ENCODE measurements around the gene CHRNB2. TPM values are rescaled to one million over a fixed set of nuclear protein-coding genes. Genes with fewer than 3 reads are reported as not detected.
A peak's percentile ranks its signal among the peaks of the same experiment; 100 is the strongest.

CHRNB2 gene
- total RNA-seq, 1 donor from 2014 or later = 2.5 TPM

- H3K27me3 ChIP-seq (ENCODE audit: control insufficient read depth, insufficient read depth, low read length) = peaks cover 12% of the 10 kb centered on the region
- peaks cover 3% of the 10 kb centered on the region for H3K36me3 ChIP-seq (ENCODE audit: control insufficient read depth, insufficient read depth, low read length)
- no peak for DNase-seq (ENCODE audit: low read depth)
- TF ChIP-seq CTCF (IDR thresholded peaks at IDR 0.05; ENCODE audit: insufficient read depth, low read length, poor library complexity, severe bottlenecking) = peak; percentile 86
- H3K4me3 ChIP-seq (ENCODE audit: low read depth, low read length) = no peak overlapping the region
Observed at GRCh38 chr1:154546264-154547063, 21.1 kb upstream of the CHRNB2 start.

DNA sequence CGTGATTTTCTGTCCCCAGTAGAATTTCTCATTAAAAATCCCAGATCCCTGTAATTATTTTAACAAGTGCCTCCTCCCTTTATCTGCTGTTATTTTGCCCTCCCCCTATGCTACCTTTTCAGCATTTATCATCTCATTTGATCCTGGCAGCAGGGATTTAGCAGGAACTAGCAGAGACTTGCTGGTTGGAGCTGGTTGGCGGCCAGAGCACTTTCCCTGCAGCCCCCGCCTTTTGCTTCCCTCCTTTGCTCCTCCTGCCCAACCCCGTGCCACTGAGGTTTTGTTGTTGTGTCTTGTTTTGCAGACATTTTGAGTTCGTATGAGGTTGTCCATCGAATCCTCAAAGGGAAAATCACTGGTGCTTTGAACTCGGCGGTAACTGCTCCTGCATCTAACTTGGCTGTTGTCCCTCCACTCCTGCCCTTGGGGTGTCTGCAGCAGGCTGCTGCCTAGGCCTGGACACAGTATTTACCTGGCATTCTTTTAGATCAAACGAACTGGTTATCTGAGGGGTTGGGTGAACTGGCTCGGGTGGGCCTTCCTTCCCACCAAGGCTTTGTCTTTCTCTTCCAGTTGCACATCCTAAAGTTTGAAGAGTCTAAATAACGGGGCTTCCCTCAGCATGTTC is 20.4 kb upstream of the CHRNB2 start:
- H3K4me3 ChIP-seq (ENCODE audit: low read depth, low read length) = no peak overlapping the region
- H3K27me3 ChIP-seq (ENCODE audit: control insufficient read depth, insufficient read depth, low read length) = peaks cover 9% of the 10 kb centered on the region
- H3K36me3 ChIP-seq (ENCODE audit: control insufficient read depth, insufficient read depth, low read length) = peaks cover 3% of the 10 kb centered on the region
- no peak for TF ChIP-seq CTCF (IDR thresholded peaks at IDR 0.05; ENCODE audit: insufficient read depth, low read length, poor library complexity, severe bottlenecking)
- no peak for DNase-seq (ENCODE audit: low read depth)

GRCh38 chr1:154548028-154548427 is 19.6 kb upstream of the CHRNB2 start:
- Histone ChIP-seq H3K36me3 (ENCODE audit: control insufficient read depth, insufficient read depth, low read length) (peaks cover 3% of the 10 kb centered on the region), H3K4me3 (ENCODE audit: low read depth, low read length) (no peak overlapping the region), H3K27me3 (ENCODE audit: control insufficient read depth, insufficient read depth, low read length) (peaks cover 7% of the 10 kb centered on the region)
- no peak for TF ChIP-seq CTCF (IDR thresholded peaks at IDR 0.05; ENCODE audit: insufficient read depth, low read length, poor library complexity, severe bottlenecking)
- no peak for DNase-seq (ENCODE audit: low read depth)

DNA sequence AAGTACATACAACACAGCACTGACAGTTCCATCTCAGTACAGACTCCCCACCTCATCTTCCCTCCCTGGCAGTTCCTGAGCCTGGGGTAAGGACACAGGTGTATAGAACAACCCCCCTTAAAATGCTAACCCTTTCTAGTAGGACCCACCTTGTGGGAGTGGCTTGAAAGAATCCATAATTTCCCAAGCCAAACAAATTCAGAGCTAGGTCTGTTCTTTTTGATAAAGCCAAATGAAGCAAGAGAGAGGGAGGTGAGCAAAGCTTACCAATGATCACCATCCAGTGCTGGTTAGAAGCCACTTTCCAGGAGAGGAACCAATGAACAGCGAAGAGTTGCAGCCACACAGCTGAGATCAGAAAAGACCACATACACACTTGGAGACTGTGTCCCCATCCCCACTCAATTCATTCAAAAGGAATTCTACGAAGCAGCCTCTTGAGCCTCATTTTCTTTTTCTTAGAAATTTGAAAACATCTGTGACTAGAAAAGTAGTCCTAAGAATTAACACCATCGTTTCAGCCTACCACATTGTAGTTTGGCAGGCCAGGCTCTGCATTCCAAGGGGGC is 18.3 kb upstream of the CHRNB2 start:
- TF ChIP-seq CTCF (IDR thresholded peaks at IDR 0.05; ENCODE audit: insufficient read depth, low read length, poor library complexity, severe bottlenecking) = no peak
- H3K4me3 ChIP-seq (ENCODE audit: low read depth, low read length) = no peak overlapping the region

GRCh38 chr1:154550070-154550469 is 17.5 kb upstream of the CHRNB2 start:
- no peak for DNase-seq (ENCODE audit: low read depth)
- Histone ChIP-seq H3K27me3 (ENCODE audit: control insufficient read depth, insufficient read depth, low read length) (no peaks in the 10 kb centered on the region), H3K36me3 (ENCODE audit: control insufficient read depth, insufficient read depth, low read length) (peaks cover 5% of the 10 kb centered on the region), H3K4me3 (ENCODE audit: low read depth, low read length) (no peak overlapping the region)
- TF ChIP-seq CTCF (IDR thresholded peaks at IDR 0.05; ENCODE audit: insufficient read depth, low read length, poor library complexity, severe bottlenecking) = no peak

More for the DNA sequence above, 18.3 kb upstream of the CHRNB2 start:
- H3K27me3 ChIP-seq (ENCODE audit: control insufficient read depth, insufficient read depth, low read length) = no peaks in the 10 kb centered on the region
- DNase-seq (ENCODE audit: low read depth) = no peak
- H3K36me3 ChIP-seq (ENCODE audit: control insufficient read depth, insufficient read depth, low read length) = peaks cover 5% of the 10 kb centered on the region

All from kidney epithelial cell (primary cell).